Measurements from ENCODE around the gene CST1. TPM values are rescaled to one million over a fixed set of nuclear protein-coding genes. Genes with fewer than 3 reads are reported as not detected.
"Not testable (repeated sequence)": the region's sequence is repeated elsewhere in the genome, so short reads cannot be mapped to it uniquely, and the experiment has no call there.

CST1 gene
- total RNA-seq, 1 donor from 2014 or later, result not detected

DNA sequence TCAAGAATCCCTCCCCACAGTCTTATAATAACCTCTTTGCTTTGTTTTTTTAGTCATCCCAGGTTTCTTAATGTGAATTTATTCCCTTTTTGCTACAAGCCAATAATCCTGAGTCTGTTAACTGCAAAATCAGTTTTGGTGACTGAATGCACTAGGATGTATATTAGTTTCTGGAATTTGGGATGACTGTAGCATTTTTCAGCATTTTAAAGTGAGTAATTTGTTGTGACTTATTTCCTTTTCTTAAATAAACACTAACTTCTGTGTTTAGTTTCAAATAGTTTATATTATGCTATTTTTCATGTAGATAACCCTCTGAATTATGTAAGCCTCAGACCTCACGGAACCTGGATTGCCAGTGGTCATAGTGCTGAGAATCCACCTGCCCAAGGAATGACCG lies 5.5 kb downstream of the CST1 start:
- H3K79me2 ChIP-seq (ENCODE audit: insufficient read depth, low read length), result no peaks in the 10 kb centered on the region
- H3K9me3 ChIP-seq (ENCODE audit: insufficient read depth, low read depth, low read length), result no peaks in the 10 kb centered on the region
- H3K36me3 ChIP-seq (ENCODE audit: insufficient read depth, low read length), result no peaks in the 10 kb centered on the region
- no peaks in the 10 kb centered on the region for H4K20me1 ChIP-seq (ENCODE audit: insufficient read depth, low read length)
- no peaks in the 10 kb centered on the region for H3K27me3 ChIP-seq (ENCODE audit: insufficient read depth, low read length)
- H3K4me3 ChIP-seq (ENCODE audit: insufficient read depth, low read depth, low read length), result no peak overlapping the region
- DNase-seq (ENCODE audit: low read depth) (no peak), FAIRE-seq (no peak)
- Mint-ChIP-seq H3K4me3 (ENCODE audit: unreplicated experiment) (no peak overlapping the region), H3K27me3 (ENCODE audit: low read depth, unreplicated experiment) (peaks cover 22% of the 10 kb centered on the region), H3K36me3 (ENCODE audit: low read depth, unreplicated experiment) (no peaks in the 10 kb centered on the region), H3K4me1 (ENCODE audit: low read depth, unreplicated experiment) (no peaks in the 10 kb centered on the region), H3K27ac (ENCODE audit: unreplicated experiment) (no peak overlapping the region), H3K9me3 (ENCODE audit: unreplicated experiment) (no peaks in the 10 kb centered on the region)
- no peak overlapping the region for H3K27ac ChIP-seq (ENCODE audit: low read depth, low read length)
- H3K9ac ChIP-seq (ENCODE audit: low read length), result no peak overlapping the region
- H3K4me1 ChIP-seq (ENCODE audit: insufficient read depth, low read length), result no peaks in the 10 kb centered on the region
- H3K4me2 ChIP-seq (ENCODE audit: low read length), result no peak overlapping the region
- TF ChIP-seq, protein P1, sequence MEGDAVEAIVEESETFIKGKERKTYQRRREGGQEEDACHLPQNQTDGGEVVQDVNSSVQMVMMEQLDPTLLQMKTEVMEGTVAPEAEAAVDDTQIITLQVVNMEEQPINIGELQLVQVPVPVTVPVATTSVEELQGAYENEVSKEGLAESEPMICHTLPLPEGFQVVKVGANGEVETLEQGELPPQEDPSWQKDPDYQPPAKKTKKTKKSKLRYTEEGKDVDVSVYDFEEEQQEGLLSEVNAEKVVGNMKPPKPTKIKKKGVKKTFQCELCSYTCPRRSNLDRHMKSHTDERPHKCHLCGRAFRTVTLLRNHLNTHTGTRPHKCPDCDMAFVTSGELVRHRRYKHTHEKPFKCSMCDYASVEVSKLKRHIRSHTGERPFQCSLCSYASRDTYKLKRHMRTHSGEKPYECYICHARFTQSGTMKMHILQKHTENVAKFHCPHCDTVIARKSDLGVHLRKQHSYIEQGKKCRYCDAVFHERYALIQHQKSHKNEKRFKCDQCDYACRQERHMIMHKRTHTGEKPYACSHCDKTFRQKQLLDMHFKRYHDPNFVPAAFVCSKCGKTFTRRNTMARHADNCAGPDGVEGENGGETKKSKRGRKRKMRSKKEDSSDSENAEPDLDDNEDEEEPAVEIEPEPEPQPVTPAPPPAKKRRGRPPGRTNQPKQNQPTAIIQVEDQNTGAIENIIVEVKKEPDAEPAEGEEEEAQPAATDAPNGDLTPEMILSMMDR (IDR thresholded peaks at IDR 0.05; ENCODE audit: insufficient read depth, low read depth, low read length), result no peak
- no peak for TF ChIP-seq EZH2 (IDR thresholded peaks at IDR 0.05; ENCODE audit: insufficient read depth, low read length)
- H2AFZ ChIP-seq (ENCODE audit: low read depth, low read length), result no peak overlapping the region

- no peak for FAIRE-seq
- no peak overlapping the region for H3K27ac Mint-ChIP-seq (ENCODE audit: unreplicated experiment)
Observed at GRCh38 chr20:23744817-23745216, 5.9 kb downstream of the CST1 start.

GRCh38 chr20:23735391-23735790 lies 15.3 kb downstream of the CST1 start:
- H3K9me3 ChIP-seq (ENCODE audit: insufficient read depth, low read depth, low read length); H4K20me1 ChIP-seq (ENCODE audit: insufficient read depth, low read length); H3K27ac Mint-ChIP-seq (ENCODE audit: unreplicated experiment); H3K27me3 ChIP-seq (ENCODE audit: insufficient read depth, low read length); H3K4me3 Mint-ChIP-seq (ENCODE audit: unreplicated experiment); H3K79me2 ChIP-seq (ENCODE audit: insufficient read depth, low read length); H3K36me3 Mint-ChIP-seq (ENCODE audit: low read depth, unreplicated experiment); H2AFZ ChIP-seq (ENCODE audit: low read depth, low read length); H3K4me2 ChIP-seq (ENCODE audit: low read length); FAIRE-seq; H3K4me3 ChIP-seq (ENCODE audit: insufficient read depth, low read depth, low read length); H3K9me3 Mint-ChIP-seq (ENCODE audit: unreplicated experiment); H3K27ac ChIP-seq (ENCODE audit: low read depth, low read length); H3K36me3 ChIP-seq (ENCODE audit: insufficient read depth, low read length); H3K4me1 ChIP-seq (ENCODE audit: insufficient read depth, low read length); H3K4me1 Mint-ChIP-seq (ENCODE audit: low read depth, unreplicated experiment); H3K9ac ChIP-seq (ENCODE audit: low read length); DNase-seq (ENCODE audit: low read depth): not testable (repeated sequence)
- peaks cover 29% of the 10 kb centered on the region for H3K27me3 Mint-ChIP-seq (ENCODE audit: low read depth, unreplicated experiment)

More at GRCh38 chr20:23744817-23745216, 5.9 kb downstream of the CST1 start:
- TF ChIP-seq, protein P1 (IDR thresholded peaks at IDR 0.05; ENCODE audit: insufficient read depth, low read depth, low read length), result no peak
- TF ChIP-seq EZH2 (IDR thresholded peaks at IDR 0.05; ENCODE audit: insufficient read depth, low read length), result no peak
- Mint-ChIP-seq H3K27me3 (ENCODE audit: low read depth, unreplicated experiment) (peaks cover 27% of the 10 kb centered on the region), H3K36me3 (ENCODE audit: low read depth, unreplicated experiment) (no peaks in the 10 kb centered on the region), H3K4me1 (ENCODE audit: low read depth, unreplicated experiment) (no peaks in the 10 kb centered on the region), H3K4me3 (ENCODE audit: unreplicated experiment) (no peak overlapping the region), H3K9me3 (ENCODE audit: unreplicated experiment) (no peaks in the 10 kb centered on the region)
- Histone ChIP-seq H3K36me3 (ENCODE audit: insufficient read depth, low read length) (no peaks in the 10 kb centered on the region), H3K27ac (ENCODE audit: low read depth, low read length) (no peak overlapping the region), H2AFZ (ENCODE audit: low read depth, low read length) (no peak overlapping the region), H3K9ac (ENCODE audit: low read length) (no peak overlapping the region), H3K4me3 (ENCODE audit: insufficient read depth, low read depth, low read length) (no peak overlapping the region), H4K20me1 (ENCODE audit: insufficient read depth, low read length) (no peaks in the 10 kb centered on the region), H3K79me2 (ENCODE audit: insufficient read depth, low read length) (no peaks in the 10 kb centered on the region), H3K4me1 (ENCODE audit: insufficient read depth, low read length) (no peaks in the 10 kb centered on the region), H3K27me3 (ENCODE audit: insufficient read depth, low read length) (no peaks in the 10 kb centered on the region), H3K9me3 (ENCODE audit: insufficient read depth, low read depth, low read length) (no peaks in the 10 kb centered on the region), H3K4me2 (ENCODE audit: low read length) (no peak overlapping the region)
- no peak for DNase-seq (ENCODE audit: low read depth)

GRCh38 chr20:23734949-23735348 lies 15.8 kb downstream of the CST1 start:
- H2AFZ ChIP-seq (ENCODE audit: low read depth, low read length); H3K9me3 ChIP-seq (ENCODE audit: insufficient read depth, low read depth, low read length); FAIRE-seq; H3K79me2 ChIP-seq (ENCODE audit: insufficient read depth, low read length); H3K9me3 Mint-ChIP-seq (ENCODE audit: unreplicated experiment); H3K4me3 ChIP-seq (ENCODE audit: insufficient read depth, low read depth, low read length); H3K4me1 Mint-ChIP-seq (ENCODE audit: low read depth, unreplicated experiment); H3K36me3 Mint-ChIP-seq (ENCODE audit: low read depth, unreplicated experiment); H3K4me3 Mint-ChIP-seq (ENCODE audit: unreplicated experiment); H3K9ac ChIP-seq (ENCODE audit: low read length); DNase-seq (ENCODE audit: low read depth); H4K20me1 ChIP-seq (ENCODE audit: insufficient read depth, low read length); H3K4me1 ChIP-seq (ENCODE audit: insufficient read depth, low read length); H3K27ac ChIP-seq (ENCODE audit: low read depth, low read length); H3K27ac Mint-ChIP-seq (ENCODE audit: unreplicated experiment); H3K36me3 ChIP-seq (ENCODE audit: insufficient read depth, low read length); H3K27me3 ChIP-seq (ENCODE audit: insufficient read depth, low read length); H3K4me2 ChIP-seq (ENCODE audit: low read length): not testable (repeated sequence)
- H3K27me3 Mint-ChIP-seq (ENCODE audit: low read depth, unreplicated experiment), result peaks cover 24% of the 10 kb centered on the region

- not testable (repeated sequence) for H3K9me3 Mint-ChIP-seq (ENCODE audit: unreplicated experiment); DNase-seq (ENCODE audit: low read depth); H4K20me1 ChIP-seq (ENCODE audit: insufficient read depth, low read length); H3K4me2 ChIP-seq (ENCODE audit: low read length); H3K4me3 Mint-ChIP-seq (ENCODE audit: unreplicated experiment); H3K36me3 ChIP-seq (ENCODE audit: insufficient read depth, low read length); H3K4me3 ChIP-seq (ENCODE audit: insufficient read depth, low read depth, low read length); H3K4me1 Mint-ChIP-seq (ENCODE audit: low read depth, unreplicated experiment); FAIRE-seq; H2AFZ ChIP-seq (ENCODE audit: low read depth, low read length); H3K79me2 ChIP-seq (ENCODE audit: insufficient read depth, low read length); H3K4me1 ChIP-seq (ENCODE audit: insufficient read depth, low read length); H3K9me3 ChIP-seq (ENCODE audit: insufficient read depth, low read depth, low read length); H3K27me3 ChIP-seq (ENCODE audit: insufficient read depth, low read length); H3K9ac ChIP-seq (ENCODE audit: low read length); H3K27ac Mint-ChIP-seq (ENCODE audit: unreplicated experiment); H3K27ac ChIP-seq (ENCODE audit: low read depth, low read length); H3K36me3 Mint-ChIP-seq (ENCODE audit: low read depth, unreplicated experiment)
- H3K27me3 Mint-ChIP-seq (ENCODE audit: low read depth, unreplicated experiment), result peaks cover 20% of the 10 kb centered on the region
Observed at GRCh38 chr20:23734440-23734839, 16.3 kb downstream of the CST1 start.
